NB4 (cell line): ENCODE results near the gene FBRS.

ENCODE experiments used
- POLR2A ChIP-seq: IDR thresholded peaks from 2 replicates; pipeline ENCODE4 v1.6.1; 2011; ENCODE audit warnings: mild to moderate bottlenecking; ENCODE audit not compliant: insufficient read length; ENCODE audit errors: extremely low read depth
- TF ChIP-seq, protein P1 (sequence below): IDR thresholded peaks from one replicate; pipeline ENCODE4 v1.5.1; 2012; ENCODE audit warnings: low read depth, low read length
- TF ChIP-seq, protein P2 (sequence below): IDR thresholded peaks from 2 replicates; pipeline ENCODE4 v1.6.1; 2011; ENCODE audit warnings: low read depth, low read length

DNA sequence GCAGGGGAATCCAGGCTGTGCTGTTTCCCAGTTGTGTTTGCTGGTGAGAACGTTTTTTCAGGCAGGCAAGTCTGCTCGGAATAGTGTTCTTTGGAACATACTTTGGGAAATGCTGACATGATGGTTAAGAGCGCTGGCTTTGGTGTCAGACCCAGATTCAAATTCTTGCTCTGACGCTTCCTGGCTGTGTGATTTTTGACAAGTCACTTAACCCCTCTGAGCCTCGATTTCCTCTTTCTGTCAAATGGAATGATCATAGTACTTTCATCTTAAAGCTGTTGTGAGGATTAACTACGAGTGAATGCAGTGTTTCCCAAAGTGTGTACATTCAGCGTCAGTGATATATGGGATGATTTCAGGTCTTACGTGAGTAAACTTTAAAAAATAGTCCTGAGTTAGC, 4.8 kb downstream of the FBRS start:
- TF ChIP-seq POLR2A = no peak
- TF ChIP-seq, protein P1, sequence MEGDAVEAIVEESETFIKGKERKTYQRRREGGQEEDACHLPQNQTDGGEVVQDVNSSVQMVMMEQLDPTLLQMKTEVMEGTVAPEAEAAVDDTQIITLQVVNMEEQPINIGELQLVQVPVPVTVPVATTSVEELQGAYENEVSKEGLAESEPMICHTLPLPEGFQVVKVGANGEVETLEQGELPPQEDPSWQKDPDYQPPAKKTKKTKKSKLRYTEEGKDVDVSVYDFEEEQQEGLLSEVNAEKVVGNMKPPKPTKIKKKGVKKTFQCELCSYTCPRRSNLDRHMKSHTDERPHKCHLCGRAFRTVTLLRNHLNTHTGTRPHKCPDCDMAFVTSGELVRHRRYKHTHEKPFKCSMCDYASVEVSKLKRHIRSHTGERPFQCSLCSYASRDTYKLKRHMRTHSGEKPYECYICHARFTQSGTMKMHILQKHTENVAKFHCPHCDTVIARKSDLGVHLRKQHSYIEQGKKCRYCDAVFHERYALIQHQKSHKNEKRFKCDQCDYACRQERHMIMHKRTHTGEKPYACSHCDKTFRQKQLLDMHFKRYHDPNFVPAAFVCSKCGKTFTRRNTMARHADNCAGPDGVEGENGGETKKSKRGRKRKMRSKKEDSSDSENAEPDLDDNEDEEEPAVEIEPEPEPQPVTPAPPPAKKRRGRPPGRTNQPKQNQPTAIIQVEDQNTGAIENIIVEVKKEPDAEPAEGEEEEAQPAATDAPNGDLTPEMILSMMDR = no peak
- TF ChIP-seq, protein P2, sequence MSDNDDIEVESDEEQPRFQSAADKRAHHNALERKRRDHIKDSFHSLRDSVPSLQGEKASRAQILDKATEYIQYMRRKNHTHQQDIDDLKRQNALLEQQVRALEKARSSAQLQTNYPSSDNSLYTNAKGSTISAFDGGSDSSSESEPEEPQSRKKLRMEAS = no peak
